ENCODE results near the gene FRMD3. TPM values are rescaled to one million over a fixed set of nuclear protein-coding genes. Genes with fewer than 3 reads are reported as not detected.

The FRMD3 gene
- polyA plus RNA-seq, 1 donor from 2014 or later, result 13.0 TPM

DNA sequence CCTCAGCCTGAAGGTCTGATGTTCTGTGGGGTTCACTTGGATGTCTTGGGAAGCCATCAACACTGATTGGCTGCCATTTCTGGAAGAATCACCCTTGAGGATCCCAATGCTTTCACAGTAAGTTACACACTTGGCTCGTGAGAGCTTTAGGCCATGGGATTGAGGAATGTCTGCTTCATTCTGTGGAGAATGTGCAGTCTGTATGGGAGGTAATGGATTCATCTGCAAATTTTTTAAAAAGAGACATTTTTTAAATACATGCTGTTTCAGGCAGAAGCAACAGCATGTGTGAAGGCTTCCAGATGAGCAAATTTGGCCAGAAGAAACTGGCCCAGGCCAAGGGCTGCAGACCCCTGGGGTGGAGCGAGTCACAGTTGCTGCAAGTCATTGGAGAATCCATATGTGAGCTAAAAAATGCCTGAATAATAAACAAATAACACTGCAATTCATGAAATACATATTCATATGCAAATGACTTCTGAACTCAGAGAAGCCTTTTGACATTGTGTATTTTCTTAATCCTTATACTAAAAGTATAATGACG is 328.9 kb downstream of the FRMD3 start:
- no peak overlapping the region for H3K27ac ChIP-seq (ENCODE audit: low read length)
- TF ChIP-seq SMC3 (conservative IDR thresholded peaks at IDR 0.05; ENCODE audit: poor library complexity) (no peak), MXI1 (conservative IDR thresholded peaks at IDR 0.05; ENCODE audit: poor library complexity, severe bottlenecking) (no peak), POLR2AphosphoS5 (IDR thresholded peaks at IDR 0.05) (no peak), TAF1 (IDR thresholded peaks at IDR 0.05; ENCODE audit: low read depth) (no peak), RAD21 (conservative IDR thresholded peaks at IDR 0.05) (no peak), EP300 (conservative IDR thresholded peaks at IDR 0.05; ENCODE audit: poor library complexity, severe bottlenecking) (no peak), EZH2 (IDR thresholded peaks at IDR 0.05; ENCODE audit: borderline replicate concordance, insufficient read depth, low read length, poor library complexity, severe bottlenecking) (no peak)
- TF ChIP-seq, protein P1, sequence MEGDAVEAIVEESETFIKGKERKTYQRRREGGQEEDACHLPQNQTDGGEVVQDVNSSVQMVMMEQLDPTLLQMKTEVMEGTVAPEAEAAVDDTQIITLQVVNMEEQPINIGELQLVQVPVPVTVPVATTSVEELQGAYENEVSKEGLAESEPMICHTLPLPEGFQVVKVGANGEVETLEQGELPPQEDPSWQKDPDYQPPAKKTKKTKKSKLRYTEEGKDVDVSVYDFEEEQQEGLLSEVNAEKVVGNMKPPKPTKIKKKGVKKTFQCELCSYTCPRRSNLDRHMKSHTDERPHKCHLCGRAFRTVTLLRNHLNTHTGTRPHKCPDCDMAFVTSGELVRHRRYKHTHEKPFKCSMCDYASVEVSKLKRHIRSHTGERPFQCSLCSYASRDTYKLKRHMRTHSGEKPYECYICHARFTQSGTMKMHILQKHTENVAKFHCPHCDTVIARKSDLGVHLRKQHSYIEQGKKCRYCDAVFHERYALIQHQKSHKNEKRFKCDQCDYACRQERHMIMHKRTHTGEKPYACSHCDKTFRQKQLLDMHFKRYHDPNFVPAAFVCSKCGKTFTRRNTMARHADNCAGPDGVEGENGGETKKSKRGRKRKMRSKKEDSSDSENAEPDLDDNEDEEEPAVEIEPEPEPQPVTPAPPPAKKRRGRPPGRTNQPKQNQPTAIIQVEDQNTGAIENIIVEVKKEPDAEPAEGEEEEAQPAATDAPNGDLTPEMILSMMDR (IDR thresholded peaks at IDR 0.05; ENCODE audit: poor library complexity, severe bottlenecking), result no peak
- TF ChIP-seq, protein P2, sequence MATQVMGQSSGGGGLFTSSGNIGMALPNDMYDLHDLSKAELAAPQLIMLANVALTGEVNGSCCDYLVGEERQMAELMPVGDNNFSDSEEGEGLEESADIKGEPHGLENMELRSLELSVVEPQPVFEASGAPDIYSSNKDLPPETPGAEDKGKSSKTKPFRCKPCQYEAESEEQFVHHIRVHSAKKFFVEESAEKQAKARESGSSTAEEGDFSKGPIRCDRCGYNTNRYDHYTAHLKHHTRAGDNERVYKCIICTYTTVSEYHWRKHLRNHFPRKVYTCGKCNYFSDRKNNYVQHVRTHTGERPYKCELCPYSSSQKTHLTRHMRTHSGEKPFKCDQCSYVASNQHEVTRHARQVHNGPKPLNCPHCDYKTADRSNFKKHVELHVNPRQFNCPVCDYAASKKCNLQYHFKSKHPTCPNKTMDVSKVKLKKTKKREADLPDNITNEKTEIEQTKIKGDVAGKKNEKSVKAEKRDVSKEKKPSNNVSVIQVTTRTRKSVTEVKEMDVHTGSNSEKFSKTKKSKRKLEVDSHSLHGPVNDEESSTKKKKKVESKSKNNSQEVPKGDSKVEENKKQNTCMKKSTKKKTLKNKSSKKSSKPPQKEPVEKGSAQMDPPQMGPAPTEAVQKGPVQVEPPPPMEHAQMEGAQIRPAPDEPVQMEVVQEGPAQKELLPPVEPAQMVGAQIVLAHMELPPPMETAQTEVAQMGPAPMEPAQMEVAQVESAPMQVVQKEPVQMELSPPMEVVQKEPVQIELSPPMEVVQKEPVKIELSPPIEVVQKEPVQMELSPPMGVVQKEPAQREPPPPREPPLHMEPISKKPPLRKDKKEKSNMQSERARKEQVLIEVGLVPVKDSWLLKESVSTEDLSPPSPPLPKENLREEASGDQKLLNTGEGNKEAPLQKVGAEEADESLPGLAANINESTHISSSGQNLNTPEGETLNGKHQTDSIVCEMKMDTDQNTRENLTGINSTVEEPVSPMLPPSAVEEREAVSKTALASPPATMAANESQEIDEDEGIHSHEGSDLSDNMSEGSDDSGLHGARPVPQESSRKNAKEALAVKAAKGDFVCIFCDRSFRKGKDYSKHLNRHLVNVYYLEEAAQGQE (IDR thresholded peaks at IDR 0.05; ENCODE audit: borderline replicate concordance), result no peak
- H3K9me2 ChIP-seq (ENCODE audit: insufficient read depth, low read length), result no peaks in the 10 kb centered on the region
- H3K27me3 ChIP-seq (ENCODE audit: insufficient read depth, low read depth, low read length), result no peaks in the 10 kb centered on the region
- H3K4me2 ChIP-seq (ENCODE audit: low read length), result no peak overlapping the region
- no peaks in the 10 kb centered on the region for H3K79me2 ChIP-seq (replicated peaks; ENCODE audit: insufficient read depth, low read length)
- no peak overlapping the region for H2AFZ ChIP-seq (ENCODE audit: low read depth, low read length)
- no peak overlapping the region for H3K9ac ChIP-seq (ENCODE audit: low read length)
- no peak overlapping the region for H3K4me3 ChIP-seq (ENCODE audit: low read length)
- H3F3A ChIP-seq (ENCODE audit: insufficient read depth, low read length, poor library complexity, severe bottlenecking), result no peaks in the 10 kb centered on the region
- no peaks in the 10 kb centered on the region for H3K36me3 ChIP-seq (ENCODE audit: insufficient read depth, low read length)
- H4K20me1 ChIP-seq (ENCODE audit: insufficient read depth), result no peaks in the 10 kb centered on the region
- H3K9me3 ChIP-seq (ENCODE audit: low read length), result no peaks in the 10 kb centered on the region

DNA sequence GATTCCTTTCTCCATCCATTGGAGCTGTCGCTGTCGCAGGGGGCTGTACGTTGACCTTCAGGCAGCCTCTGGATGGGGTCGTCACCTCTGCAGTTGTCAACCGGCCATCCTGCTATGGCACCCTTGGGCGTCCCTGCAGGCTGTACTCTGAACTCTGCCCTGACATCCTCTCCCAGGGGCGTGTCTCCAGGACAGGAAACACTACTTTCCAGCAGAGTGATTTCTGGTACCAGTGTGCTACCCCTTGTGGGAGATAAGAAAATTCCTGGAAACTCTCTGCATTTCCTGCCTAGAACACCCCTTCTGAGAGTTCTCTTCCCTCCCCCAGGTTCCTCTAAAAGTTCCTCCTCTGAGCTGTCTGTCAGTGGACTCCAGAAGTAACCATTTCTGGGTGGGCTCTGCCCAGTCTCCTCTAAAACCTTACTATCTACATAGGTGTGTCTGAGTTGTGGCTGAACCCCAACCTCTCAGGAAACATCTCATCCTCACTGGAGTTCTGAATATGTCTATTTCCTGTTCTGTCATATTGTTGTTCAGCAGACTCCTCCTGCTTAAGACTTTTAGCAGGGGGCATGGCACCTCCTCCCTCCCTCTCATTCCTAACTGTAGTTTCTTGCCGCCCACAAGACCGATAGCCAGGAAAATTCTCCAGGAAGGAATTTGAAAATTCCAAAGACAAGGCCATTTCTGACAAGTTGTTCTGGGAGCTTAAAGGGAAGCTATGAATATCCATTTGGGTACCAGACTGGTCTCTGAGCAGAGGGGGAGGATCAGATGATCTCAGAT is 329.9 kb downstream of the FRMD3 start:
- Histone ChIP-seq H3K27ac (ENCODE audit: low read length) (no peak overlapping the region), H3K9ac (ENCODE audit: low read length) (no peak overlapping the region), H3K9me2 (ENCODE audit: insufficient read depth, low read length) (no peaks in the 10 kb centered on the region), H3K27me3 (ENCODE audit: insufficient read depth, low read depth, low read length) (no peaks in the 10 kb centered on the region), H3K4me2 (ENCODE audit: low read length) (no peak overlapping the region), H3K79me2 (replicated peaks; ENCODE audit: insufficient read depth, low read length) (no peaks in the 10 kb centered on the region), H3F3A (ENCODE audit: insufficient read depth, low read length, poor library complexity, severe bottlenecking) (no peaks in the 10 kb centered on the region), H4K20me1 (ENCODE audit: insufficient read depth) (no peaks in the 10 kb centered on the region), H3K9me3 (ENCODE audit: low read length) (no peaks in the 10 kb centered on the region), H3K4me3 (ENCODE audit: low read length) (no peak overlapping the region), H3K36me3 (ENCODE audit: insufficient read depth, low read length) (no peaks in the 10 kb centered on the region), H2AFZ (ENCODE audit: low read depth, low read length) (no peak overlapping the region)
- TF ChIP-seq RAD21 (conservative IDR thresholded peaks at IDR 0.05), result no peak
- no peak for TF ChIP-seq SMC3 (conservative IDR thresholded peaks at IDR 0.05; ENCODE audit: poor library complexity)
- TF ChIP-seq POLR2AphosphoS5 (IDR thresholded peaks at IDR 0.05), result no peak
- TF ChIP-seq EZH2 (IDR thresholded peaks at IDR 0.05; ENCODE audit: borderline replicate concordance, insufficient read depth, low read length, poor library complexity, severe bottlenecking), result no peak
- TF ChIP-seq, protein P2 (IDR thresholded peaks at IDR 0.05; ENCODE audit: borderline replicate concordance), result no peak
- no peak for TF ChIP-seq MXI1 (conservative IDR thresholded peaks at IDR 0.05; ENCODE audit: poor library complexity, severe bottlenecking)
- no peak for TF ChIP-seq TAF1 (IDR thresholded peaks at IDR 0.05; ENCODE audit: low read depth)
- TF ChIP-seq EP300 (conservative IDR thresholded peaks at IDR 0.05; ENCODE audit: poor library complexity, severe bottlenecking), result no peak
- TF ChIP-seq, protein P1 (IDR thresholded peaks at IDR 0.05; ENCODE audit: poor library complexity, severe bottlenecking), result no peak

Measured in neural cell (in vitro differentiated cells).